ENCODE results near the gene ARID1A.

Gene ARID1A

DNA sequence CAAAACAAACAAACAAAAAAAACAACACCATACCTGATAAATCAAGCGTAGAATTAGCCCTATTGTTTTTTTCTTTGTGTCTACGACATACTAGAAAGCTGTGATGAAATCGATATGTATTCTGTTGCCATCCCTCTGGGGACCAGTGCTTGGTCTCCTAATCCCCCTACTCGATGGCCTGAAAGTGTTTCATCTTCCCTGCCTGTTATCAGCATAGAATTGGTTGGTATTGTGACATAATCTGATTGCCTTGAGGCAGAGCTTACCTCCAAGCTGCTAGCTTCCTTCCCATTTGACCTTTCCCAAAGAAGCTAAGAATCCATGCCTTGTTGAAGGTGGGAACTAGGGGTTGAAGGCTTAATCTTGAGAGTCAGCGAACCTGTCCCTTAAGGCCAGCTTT is 51.2 kb downstream of the ARID1A start:
- H3K4me3 ChIP-seq (ENCODE audit: low read length, poor library complexity, severe bottlenecking) = no peak overlapping the region
- peaks cover 80% of the 10 kb centered on the region for H3K36me3 ChIP-seq (ENCODE audit: insufficient read depth, low read length)
- TF ChIP-seq, protein P1, sequence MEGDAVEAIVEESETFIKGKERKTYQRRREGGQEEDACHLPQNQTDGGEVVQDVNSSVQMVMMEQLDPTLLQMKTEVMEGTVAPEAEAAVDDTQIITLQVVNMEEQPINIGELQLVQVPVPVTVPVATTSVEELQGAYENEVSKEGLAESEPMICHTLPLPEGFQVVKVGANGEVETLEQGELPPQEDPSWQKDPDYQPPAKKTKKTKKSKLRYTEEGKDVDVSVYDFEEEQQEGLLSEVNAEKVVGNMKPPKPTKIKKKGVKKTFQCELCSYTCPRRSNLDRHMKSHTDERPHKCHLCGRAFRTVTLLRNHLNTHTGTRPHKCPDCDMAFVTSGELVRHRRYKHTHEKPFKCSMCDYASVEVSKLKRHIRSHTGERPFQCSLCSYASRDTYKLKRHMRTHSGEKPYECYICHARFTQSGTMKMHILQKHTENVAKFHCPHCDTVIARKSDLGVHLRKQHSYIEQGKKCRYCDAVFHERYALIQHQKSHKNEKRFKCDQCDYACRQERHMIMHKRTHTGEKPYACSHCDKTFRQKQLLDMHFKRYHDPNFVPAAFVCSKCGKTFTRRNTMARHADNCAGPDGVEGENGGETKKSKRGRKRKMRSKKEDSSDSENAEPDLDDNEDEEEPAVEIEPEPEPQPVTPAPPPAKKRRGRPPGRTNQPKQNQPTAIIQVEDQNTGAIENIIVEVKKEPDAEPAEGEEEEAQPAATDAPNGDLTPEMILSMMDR (conservative IDR thresholded peaks at IDR 0.05; ENCODE audit: low read length) = no peak
- TF ChIP-seq EZH2phosphoT487 (IDR thresholded peaks at IDR 0.05; ENCODE audit: borderline replicate concordance) = no peak
- no peaks in the 10 kb centered on the region for H3K27me3 ChIP-seq (ENCODE audit: insufficient read depth, low read length, poor library complexity, severe bottlenecking)
- no peaks in the 10 kb centered on the region for H3K9me2 ChIP-seq (replicated peaks; ENCODE audit: low read depth, low read length)
- no peak overlapping the region for H3K4me2 ChIP-seq (ENCODE audit: low read depth, low read length, poor library complexity, severe bottlenecking)
- H3K9me3 ChIP-seq (ENCODE audit: insufficient read depth, low read depth, low read length) = no peaks in the 10 kb centered on the region
- H2AFZ ChIP-seq (ENCODE audit: low read length) = no peak overlapping the region
- peaks cover 23% of the 10 kb centered on the region for H3K4me1 ChIP-seq (ENCODE audit: insufficient read depth, low read length, poor library complexity, severe bottlenecking)
- H3F3A ChIP-seq (ENCODE audit: low read depth) = peaks cover 13% of the 10 kb centered on the region
- H3K79me2 ChIP-seq (ENCODE audit: insufficient read depth, low read length) = peaks cover 90% of the 10 kb centered on the region
- H3K9ac ChIP-seq (ENCODE audit: low read depth, low read length, poor library complexity, severe bottlenecking) = no peak overlapping the region
- H4K20me1 ChIP-seq (ENCODE audit: insufficient read depth, low read length, poor library complexity, severe bottlenecking) = peaks cover 85% of the 10 kb centered on the region

DNA sequence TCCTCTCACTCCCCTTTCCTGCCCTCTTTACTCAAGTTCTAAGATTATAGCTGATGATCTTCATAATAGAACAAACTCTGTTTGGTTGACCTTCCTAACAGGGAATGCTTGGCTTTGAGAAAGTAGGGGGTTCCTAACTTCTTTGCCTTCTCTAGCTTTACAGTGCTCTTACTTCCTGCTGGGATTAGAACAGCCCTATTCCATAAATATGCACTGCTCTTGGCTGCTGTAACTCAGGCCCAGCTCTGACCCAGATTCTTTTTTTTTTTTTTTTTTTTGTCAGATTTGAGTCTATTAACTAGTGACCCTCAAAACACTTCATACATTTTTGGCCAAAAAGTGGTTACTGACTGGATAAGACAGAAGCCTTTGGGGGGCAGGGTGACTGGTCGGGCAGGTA is 52.5 kb downstream of the ARID1A start:
- Histone ChIP-seq H3K27me3 (ENCODE audit: insufficient read depth, low read length, poor library complexity, severe bottlenecking) (no peaks in the 10 kb centered on the region), H3K79me2 (ENCODE audit: insufficient read depth, low read length) (peaks cover 90% of the 10 kb centered on the region), H3K4me3 (ENCODE audit: low read length, poor library complexity, severe bottlenecking) (no peak overlapping the region), H4K20me1 (ENCODE audit: insufficient read depth, low read length, poor library complexity, severe bottlenecking) (peaks cover 86% of the 10 kb centered on the region), H3K9me2 (replicated peaks; ENCODE audit: low read depth, low read length) (no peaks in the 10 kb centered on the region), H3K9me3 (ENCODE audit: insufficient read depth, low read depth, low read length) (no peaks in the 10 kb centered on the region), H3K9ac (ENCODE audit: low read depth, low read length, poor library complexity, severe bottlenecking) (no peak overlapping the region), H2AFZ (ENCODE audit: low read length) (no peak overlapping the region), H3K4me1 (ENCODE audit: insufficient read depth, low read length, poor library complexity, severe bottlenecking) (peaks cover 17% of the 10 kb centered on the region), H3K36me3 (ENCODE audit: insufficient read depth, low read length) (peaks cover 82% of the 10 kb centered on the region), H3K4me2 (ENCODE audit: low read depth, low read length, poor library complexity, severe bottlenecking) (no peak overlapping the region), H3F3A (ENCODE audit: low read depth) (peaks cover 8% of the 10 kb centered on the region; the same call in 1 of the 2 replicates)
- TF ChIP-seq, protein P1 (conservative IDR thresholded peaks at IDR 0.05; ENCODE audit: low read length) = no peak
- TF ChIP-seq EZH2phosphoT487 (IDR thresholded peaks at IDR 0.05; ENCODE audit: borderline replicate concordance) = no peak

DNA sequence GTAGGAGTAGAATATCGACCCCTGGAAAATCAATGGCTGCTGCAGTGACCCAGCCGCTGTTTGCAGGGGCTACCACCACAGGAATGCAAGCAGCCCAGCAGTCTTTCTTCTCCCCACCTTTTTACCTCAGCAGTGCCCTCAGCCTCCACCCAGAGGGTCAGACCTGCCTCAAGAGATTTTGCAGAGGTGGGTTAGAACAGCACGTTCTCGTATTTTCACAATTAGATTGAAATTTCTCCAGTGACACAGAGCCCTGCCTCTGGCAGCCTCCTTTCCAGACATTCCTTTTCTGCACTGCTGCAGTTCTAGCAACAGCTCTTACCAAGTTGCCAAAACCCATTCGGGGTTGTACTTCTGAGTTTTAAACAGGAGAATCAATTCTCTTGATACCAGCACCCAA is 53.6 kb downstream of the ARID1A start:
- Histone ChIP-seq H3K9ac (ENCODE audit: low read depth, low read length, poor library complexity, severe bottlenecking) (no peak overlapping the region), H3K4me2 (ENCODE audit: low read depth, low read length, poor library complexity, severe bottlenecking) (no peak overlapping the region), H3K4me1 (ENCODE audit: insufficient read depth, low read length, poor library complexity, severe bottlenecking) (peaks cover 9% of the 10 kb centered on the region), H3F3A (ENCODE audit: low read depth) (peaks cover 2% of the 10 kb centered on the region; the same call in 1 of the 2 replicates), H3K9me3 (ENCODE audit: insufficient read depth, low read depth, low read length) (no peaks in the 10 kb centered on the region), H3K79me2 (ENCODE audit: insufficient read depth, low read length) (peaks cover 98% of the 10 kb centered on the region), H2AFZ (ENCODE audit: low read length) (no peak overlapping the region), H3K27me3 (ENCODE audit: insufficient read depth, low read length, poor library complexity, severe bottlenecking) (no peaks in the 10 kb centered on the region), H3K9me2 (replicated peaks; ENCODE audit: low read depth, low read length) (no peaks in the 10 kb centered on the region), H4K20me1 (ENCODE audit: insufficient read depth, low read length, poor library complexity, severe bottlenecking) (peaks cover 89% of the 10 kb centered on the region), H3K36me3 (ENCODE audit: insufficient read depth, low read length) (peaks cover 92% of the 10 kb centered on the region), H3K4me3 (ENCODE audit: low read length, poor library complexity, severe bottlenecking) (no peak overlapping the region)
- TF ChIP-seq EZH2phosphoT487 (IDR thresholded peaks at IDR 0.05; ENCODE audit: borderline replicate concordance) = no peak
- TF ChIP-seq, protein P1 (conservative IDR thresholded peaks at IDR 0.05; ENCODE audit: low read length) = no peak
